Measurements from ENCODE around the gene KRTCAP3. TPM values are rescaled to one million over a fixed set of nuclear protein-coding genes. Genes with fewer than 3 reads are reported as not detected.

Gene KRTCAP3
- polyA plus RNA-seq, 1 donor from 2014 or later: 2.3 TPM

GRCh38 chr2:27400348-27401135 is 41.6 kb upstream of the KRTCAP3 start:
- H4K20me1 ChIP-seq (ENCODE audit: insufficient read depth): no peaks in the 10 kb centered on the region
- TF ChIP-seq MXI1 (conservative IDR thresholded peaks at IDR 0.05; ENCODE audit: poor library complexity, severe bottlenecking): no peak
- TF ChIP-seq TAF1 (IDR thresholded peaks at IDR 0.05; ENCODE audit: low read depth): no peak
- no peak for TF ChIP-seq RAD21 (conservative IDR thresholded peaks at IDR 0.05)
- no peak for TF ChIP-seq CTCF (IDR thresholded peaks at IDR 0.05; ENCODE audit: poor library complexity, severe bottlenecking)
- no peak for TF ChIP-seq POLR2AphosphoS5 (IDR thresholded peaks at IDR 0.05)
- TF ChIP-seq EZH2 (IDR thresholded peaks at IDR 0.05; ENCODE audit: borderline replicate concordance, insufficient read depth, low read length, poor library complexity, severe bottlenecking): no peak
- no peak for TF ChIP-seq EP300 (conservative IDR thresholded peaks at IDR 0.05; ENCODE audit: poor library complexity, severe bottlenecking)
- no peak for TF ChIP-seq SMC3 (conservative IDR thresholded peaks at IDR 0.05; ENCODE audit: poor library complexity)
- TF ChIP-seq, protein P1, sequence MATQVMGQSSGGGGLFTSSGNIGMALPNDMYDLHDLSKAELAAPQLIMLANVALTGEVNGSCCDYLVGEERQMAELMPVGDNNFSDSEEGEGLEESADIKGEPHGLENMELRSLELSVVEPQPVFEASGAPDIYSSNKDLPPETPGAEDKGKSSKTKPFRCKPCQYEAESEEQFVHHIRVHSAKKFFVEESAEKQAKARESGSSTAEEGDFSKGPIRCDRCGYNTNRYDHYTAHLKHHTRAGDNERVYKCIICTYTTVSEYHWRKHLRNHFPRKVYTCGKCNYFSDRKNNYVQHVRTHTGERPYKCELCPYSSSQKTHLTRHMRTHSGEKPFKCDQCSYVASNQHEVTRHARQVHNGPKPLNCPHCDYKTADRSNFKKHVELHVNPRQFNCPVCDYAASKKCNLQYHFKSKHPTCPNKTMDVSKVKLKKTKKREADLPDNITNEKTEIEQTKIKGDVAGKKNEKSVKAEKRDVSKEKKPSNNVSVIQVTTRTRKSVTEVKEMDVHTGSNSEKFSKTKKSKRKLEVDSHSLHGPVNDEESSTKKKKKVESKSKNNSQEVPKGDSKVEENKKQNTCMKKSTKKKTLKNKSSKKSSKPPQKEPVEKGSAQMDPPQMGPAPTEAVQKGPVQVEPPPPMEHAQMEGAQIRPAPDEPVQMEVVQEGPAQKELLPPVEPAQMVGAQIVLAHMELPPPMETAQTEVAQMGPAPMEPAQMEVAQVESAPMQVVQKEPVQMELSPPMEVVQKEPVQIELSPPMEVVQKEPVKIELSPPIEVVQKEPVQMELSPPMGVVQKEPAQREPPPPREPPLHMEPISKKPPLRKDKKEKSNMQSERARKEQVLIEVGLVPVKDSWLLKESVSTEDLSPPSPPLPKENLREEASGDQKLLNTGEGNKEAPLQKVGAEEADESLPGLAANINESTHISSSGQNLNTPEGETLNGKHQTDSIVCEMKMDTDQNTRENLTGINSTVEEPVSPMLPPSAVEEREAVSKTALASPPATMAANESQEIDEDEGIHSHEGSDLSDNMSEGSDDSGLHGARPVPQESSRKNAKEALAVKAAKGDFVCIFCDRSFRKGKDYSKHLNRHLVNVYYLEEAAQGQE (IDR thresholded peaks at IDR 0.05; ENCODE audit: borderline replicate concordance): no peak

DNA sequence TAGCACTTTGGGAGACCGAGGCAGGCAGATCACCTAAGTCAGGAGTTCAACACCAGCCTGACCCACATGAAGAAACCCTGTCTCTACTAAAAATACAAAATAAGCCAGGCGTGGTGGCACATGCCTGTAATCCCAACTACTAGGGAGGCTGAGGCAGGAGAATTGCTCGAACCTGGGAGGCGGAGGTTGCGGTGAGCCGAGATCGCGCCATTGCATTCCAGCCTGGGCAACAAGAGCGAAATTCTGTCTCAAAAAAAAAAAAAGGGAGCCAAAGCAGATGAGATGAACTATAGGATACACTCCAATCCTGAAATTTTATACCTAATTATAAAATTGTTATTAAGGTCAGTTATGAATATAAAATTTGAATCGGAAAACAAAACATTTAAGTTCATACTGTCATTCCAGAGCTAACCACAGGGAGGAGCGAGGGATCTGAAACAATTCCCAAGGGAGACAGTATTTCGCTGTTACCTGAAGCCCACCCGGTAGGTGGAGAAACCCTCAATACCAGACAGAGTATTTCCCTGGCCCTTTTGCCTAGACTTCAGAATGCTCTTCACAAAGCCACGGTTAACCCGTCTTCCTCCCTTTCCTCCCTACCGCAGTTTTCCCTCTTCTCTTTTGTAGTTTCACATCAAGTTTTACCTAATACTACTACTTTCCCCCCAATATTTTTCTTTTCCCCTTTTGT is 34.2 kb upstream of the KRTCAP3 start:
- TF ChIP-seq SMC3 (conservative IDR thresholded peaks at IDR 0.05; ENCODE audit: poor library complexity) (peak; percentile 79), TAF1 (IDR thresholded peaks at IDR 0.05; ENCODE audit: low read depth) (no peak), RAD21 (conservative IDR thresholded peaks at IDR 0.05) (peak; percentile 64), CTCF (IDR thresholded peaks at IDR 0.05; ENCODE audit: poor library complexity, severe bottlenecking) (peak; percentile 75), MXI1 (conservative IDR thresholded peaks at IDR 0.05; ENCODE audit: poor library complexity, severe bottlenecking) (no peak)
- TF ChIP-seq, protein P1 (IDR thresholded peaks at IDR 0.05; ENCODE audit: borderline replicate concordance): no peak
- Histone ChIP-seq H3K9ac (ENCODE audit: low read length) (peak overlapping the region; percentile 82), H4K20me1 (ENCODE audit: insufficient read depth) (no peaks in the 10 kb centered on the region), H2AFZ (ENCODE audit: low read depth, low read length) (no peak overlapping the region), H3K9me2 (ENCODE audit: insufficient read depth, low read length) (no peaks in the 10 kb centered on the region), H3K27ac (ENCODE audit: low read length) (peak overlapping the region; percentile 83), H3F3A (ENCODE audit: insufficient read depth, low read length, poor library complexity, severe bottlenecking) (no peaks in the 10 kb centered on the region), H3K9me3 (ENCODE audit: low read length) (no peaks in the 10 kb centered on the region), H3K79me2 (replicated peaks; ENCODE audit: insufficient read depth, low read length) (peaks cover 50% of the 10 kb centered on the region), H3K4me3 (ENCODE audit: low read length) (peak overlapping the region; percentile 90), H3K4me2 (ENCODE audit: low read length) (peak overlapping the region; percentile 97), H3K27me3 (ENCODE audit: insufficient read depth, low read depth, low read length) (no peaks in the 10 kb centered on the region), H3K36me3 (ENCODE audit: insufficient read depth, low read length) (no peaks in the 10 kb centered on the region)

More at GRCh38 chr2:27400348-27401135, 41.6 kb upstream of the KRTCAP3 start:
- Histone ChIP-seq H3K4me2 (ENCODE audit: low read length) (no peak overlapping the region), H3K79me2 (replicated peaks; ENCODE audit: insufficient read depth, low read length) (peaks cover 58% of the 10 kb centered on the region), H3K9me3 (ENCODE audit: low read length) (no peaks in the 10 kb centered on the region), H3K9ac (ENCODE audit: low read length) (no peak overlapping the region), H3K27me3 (ENCODE audit: insufficient read depth, low read depth, low read length) (no peaks in the 10 kb centered on the region), H3K4me3 (ENCODE audit: low read length) (no peak overlapping the region), H3K27ac (ENCODE audit: low read length) (no peak overlapping the region), H3K36me3 (ENCODE audit: insufficient read depth, low read length) (no peaks in the 10 kb centered on the region), H2AFZ (ENCODE audit: low read depth, low read length) (no peak overlapping the region), H3K9me2 (ENCODE audit: insufficient read depth, low read length) (no peaks in the 10 kb centered on the region), H3F3A (ENCODE audit: insufficient read depth, low read length, poor library complexity, severe bottlenecking) (no peaks in the 10 kb centered on the region)
